HG03558 (cell line): Measurements from ENCODE around the gene ACP3.

Experiments
- ATAC-seq: cut with Tn5 transposase; IDR thresholded peaks from one replicate; pipeline ENCODE4 v1.9.1; 2021; ENCODE audit warnings: moderate number of reproducible peaks; ENCODE audit not compliant: unreplicated experiment; ENCODE audit errors: extremely low read depth

ACP3 gene

GRCh38 chr3:132401255-132401654 lies 84.0 kb downstream of the ACP3 start:
- no peak for ATAC-seq

DNA sequence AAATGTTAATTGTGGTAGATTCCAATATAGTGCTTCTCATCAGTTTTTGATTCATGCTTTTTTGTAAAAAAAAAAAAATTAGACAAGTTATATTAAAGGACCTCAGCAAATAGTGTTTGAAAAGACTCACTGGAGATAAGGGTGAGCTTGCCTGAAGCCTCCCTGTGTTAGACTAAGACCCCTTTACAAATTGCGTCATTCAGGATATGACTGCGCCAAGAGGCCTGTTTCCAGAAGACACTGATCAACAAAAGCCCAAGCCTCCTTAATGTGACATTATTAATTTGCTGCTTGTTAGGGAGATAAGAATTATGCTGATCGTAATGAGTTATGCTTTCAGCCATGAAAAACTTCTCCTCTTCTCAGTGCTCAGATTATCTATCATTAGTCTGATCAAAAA lies 87.1 kb downstream of the ACP3 start:
- no peak for ATAC-seq

DNA sequence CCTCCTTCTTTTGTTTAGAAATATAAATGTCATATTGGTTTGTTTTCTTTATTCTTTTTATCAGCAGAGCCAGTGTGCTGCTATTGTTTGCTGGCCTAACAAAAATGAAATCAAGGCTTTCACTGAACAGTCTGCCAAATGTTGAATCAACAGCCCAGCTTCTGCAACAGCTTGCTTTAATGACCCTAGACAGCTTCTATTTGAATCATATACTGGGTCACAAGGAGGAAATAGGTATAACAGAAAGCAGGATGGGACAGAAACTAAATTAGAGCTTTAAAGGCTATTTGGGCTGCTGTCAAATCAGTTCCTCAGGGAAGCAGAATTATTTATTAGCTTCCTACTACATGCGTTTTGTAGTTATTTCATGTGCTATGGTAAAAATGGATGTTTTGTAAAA lies 88.0 kb downstream of the ACP3 start:
- ATAC-seq, result no peak

- no peak for ATAC-seq
Observed at GRCh38 chr3:132405609-132406299, 88.5 kb downstream of the ACP3 start.

DNA sequence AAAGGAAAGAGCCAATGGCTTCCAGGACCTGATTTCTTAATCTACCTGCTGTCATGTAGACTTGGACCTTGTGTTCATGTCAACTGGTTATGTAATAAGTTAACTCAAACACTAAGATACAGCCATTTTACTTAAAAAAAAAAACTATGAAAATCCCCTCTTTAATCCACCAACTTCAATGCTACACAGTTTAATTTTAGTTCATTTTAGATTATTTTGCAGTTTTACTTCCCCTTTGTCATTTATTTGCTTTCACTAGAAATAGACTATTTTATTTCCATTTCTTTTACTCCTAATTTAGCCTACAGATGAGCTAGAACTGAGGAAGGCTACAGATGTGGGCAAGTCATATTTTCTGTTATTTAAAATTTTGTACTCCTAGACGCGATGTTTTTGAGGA lies 89.4 kb downstream of the ACP3 start:
- ATAC-seq, result no peak

- ATAC-seq, result no peak
Observed at GRCh38 chr3:132407025-132407424, 89.8 kb downstream of the ACP3 start.
